Neuronal stem cell (in vitro differentiated cells): ENCODE data around the gene PEX5.

Experiments
- DNase-seq: peaks from one replicate; pipeline ENCODE4 v3.0.0-alpha.2; 2013; ENCODE audit warnings: low spot score
- H2AFZ ChIP-seq: one replicate; pipeline ENCODE4 v1.6.1; 2013; ENCODE audit warnings: mild to moderate bottlenecking, low read length, inconsistent platforms
- H2AK5ac ChIP-seq: 2 replicates; pipeline ENCODE4 v1.6.1; 2013; ENCODE audit warnings: low read depth, mild to moderate bottlenecking, inconsistent platforms, low read length, moderate library complexity, mixed read lengths
- H2BK120ac ChIP-seq: 2 replicates; pipeline ENCODE4 v1.6.1; 2013; ENCODE audit warnings: low read depth, mild to moderate bottlenecking, inconsistent platforms, low read length, moderate library complexity, mixed read lengths
- H2BK12ac ChIP-seq: one replicate; pipeline ENCODE4 v1.6.1; 2013; ENCODE audit warnings: low read length, inconsistent platforms
- H2BK15ac ChIP-seq: 2 replicates; pipeline ENCODE4 v1.6.1; 2013; ENCODE audit warnings: mild to moderate bottlenecking, low read length, inconsistent platforms, mixed read lengths
- H2BK5ac ChIP-seq: one replicate; pipeline ENCODE4 v1.6.1; 2013; ENCODE audit warnings: inconsistent platforms, mild to moderate bottlenecking, low read length, moderate library complexity
- H3K14ac ChIP-seq: one replicate; pipeline ENCODE4 v1.6.1; 2013; ENCODE audit warnings: low read length, inconsistent platforms
- H3K18ac ChIP-seq: 2 replicates; pipeline ENCODE4 v1.6.1; 2013; ENCODE audit warnings: low read length, inconsistent platforms
- H3K23ac ChIP-seq: 2 replicates; pipeline ENCODE4 v1.6.1; 2013; ENCODE audit warnings: low read depth, mild to moderate bottlenecking, mixed read lengths, low read length, inconsistent platforms; ENCODE audit not compliant: poor library complexity
- H3K27ac ChIP-seq: replicated peaks from 3 replicates; pipeline ENCODE4 v1.5.1; 2013; ENCODE audit warnings: low read length, inconsistent platforms
- H3K27me3 ChIP-seq, 3 experiments: 2 replicates each; pipeline ENCODE4 v1.6.1; 2013; ENCODE audit warnings: low read length in 3 of 3, mild to moderate bottlenecking in 2 of 3, inconsistent platforms in 1 of 3, low read depth in 1 of 3, mixed read lengths in 1 of 3, moderate library complexity in 1 of 3; ENCODE audit not compliant: control insufficient read depth in 3 of 3, insufficient read depth in 3 of 3
- H3K36me3 ChIP-seq, 2 donors: replicated peaks in 1 of 2; 2 replicates each; pipeline ENCODE4 v1.6.1; 2013; ENCODE audit warnings: low read length in 2 of 2; ENCODE audit not compliant: control insufficient read depth in 2 of 2, insufficient read depth in 2 of 2
- H3K4ac ChIP-seq: 2 replicates; pipeline ENCODE4 v1.6.1; 2013; ENCODE audit warnings: inconsistent platforms, mild to moderate bottlenecking, low read length, moderate library complexity
- H3K4me1 ChIP-seq, 2 donors: 1 replicate in 1 of 2; 2 replicates in 1 of 2; pipeline ENCODE4 v1.6.1; 2013; ENCODE audit warnings: low read length in 2 of 2, low read depth in 1 of 2; ENCODE audit not compliant: control insufficient read depth in 2 of 2, insufficient read depth in 1 of 2
- H3K4me2 ChIP-seq: one replicate; pipeline ENCODE4 v1.6.1; 2013; ENCODE audit warnings: mild to moderate bottlenecking, low read length, inconsistent platforms; ENCODE audit not compliant: insufficient read depth, poor library complexity, severe bottlenecking
- H3K4me3 ChIP-seq, 2 donors: 2 replicates each; pipeline ENCODE4 v1.5.1; 2013; ENCODE audit warnings: low read length in 2 of 2, mild to moderate bottlenecking in 2 of 2, inconsistent platforms in 1 of 2, moderate library complexity in 1 of 2
- H3K79me1 ChIP-seq: one replicate; pipeline ENCODE4 v1.6.1; 2013; ENCODE audit warnings: low read depth, mild to moderate bottlenecking, inconsistent platforms, low read length, moderate library complexity
- H3K9ac ChIP-seq: one replicate; pipeline ENCODE4 v1.6.1; 2013; ENCODE audit warnings: mild to moderate bottlenecking, low read depth, low read length, inconsistent platforms; ENCODE audit not compliant: poor library complexity
- H3K9me3 ChIP-seq, 2 donors: replicated peaks in 1 of 2; 2 replicates each; pipeline versions ENCODE3 to v1.6.1; 2013; ENCODE audit warnings: low read length in 2 of 2, mild to moderate bottlenecking in 2 of 2, inconsistent platforms in 1 of 2, low read depth in 1 of 2, mixed read lengths in 1 of 2, moderate library complexity in 1 of 2; ENCODE audit not compliant: control insufficient read depth in 2 of 2, insufficient read depth in 1 of 2
- H4K8ac ChIP-seq: one replicate; pipeline ENCODE4 v1.6.1; 2013; ENCODE audit warnings: low read depth, mild to moderate bottlenecking, inconsistent platforms, low read length, moderate library complexity
- H4K91ac ChIP-seq: one replicate; pipeline ENCODE4 v1.6.1; 2013; ENCODE audit warnings: low read length, low read depth, mild to moderate bottlenecking, inconsistent platforms; ENCODE audit not compliant: poor library complexity
- WGBS, 2 donors: extraction: QIAGEN DNeasy Blood & Tissue Kit; methylation state at CpG; one replicate each; pipeline ENCODE4 v1.1.7; 2013; ENCODE audit warnings: missing lambda C conversion rate in 2 of 2, mixed read lengths in 1 of 2; ENCODE audit not compliant: insufficient read length in 2 of 2, insufficient replicate concordance in 1 of 2; ENCODE audit errors: extremely low coverage in 2 of 2; 5-methylcytosine and 5-hydroxymethylcytosine counted together

The PEX5 gene

GRCh38 chr12:7203109-7203508, 13.6 kb downstream of the PEX5 start:
- Histone ChIP-seq H3K4ac (no peak overlapping the region), H4K8ac (no peak overlapping the region), H3K4me1 (no peaks in the 10 kb centered on the region), H3K9me3 (peaks cover 6 to 14% of the 10 kb centered on the region in 2 donors), H2BK12ac (no peak overlapping the region), H3K27me3 (no peaks in the 10 kb centered on the region), H3K4me2 (no peak overlapping the region), H4K91ac (no peak overlapping the region), H3K9ac (no peak overlapping the region), H3K14ac (no peak overlapping the region), H2AFZ (no peak overlapping the region), H2BK15ac (no peak overlapping the region), H3K79me1 (no peaks in the 10 kb centered on the region), H3K36me3 (peaks cover 35 to 78% of the 10 kb centered on the region in 2 donors), H2BK120ac (no peak overlapping the region), H3K18ac (no peak overlapping the region), H2AK5ac (no peak overlapping the region), H3K4me3 (no peak overlapping the region), H2BK5ac (no peak overlapping the region), H3K27ac (no peak overlapping the region), H3K23ac (no peak overlapping the region)
- no CpG with 5 or more reads among the region's 4 CpGs for WGBS, 2 donors
- DNase-seq: no peak

GRCh38 chr12:7205091-7205490, 15.6 kb downstream of the PEX5 start:
- H3K9ac ChIP-seq: no peak overlapping the region
- no peak overlapping the region for H4K8ac ChIP-seq
- H3K27me3 ChIP-seq: no peaks in the 10 kb centered on the region
- H2BK15ac ChIP-seq: no peak overlapping the region
- no peak overlapping the region for H2BK12ac ChIP-seq
- no peak overlapping the region for H2AK5ac ChIP-seq
- no peak overlapping the region for H2AFZ ChIP-seq
- no peak overlapping the region for H3K4me3 ChIP-seq
- no peak overlapping the region for H3K23ac ChIP-seq
- H3K79me1 ChIP-seq: peaks cover 2% of the 10 kb centered on the region
- no peak overlapping the region for H4K91ac ChIP-seq
- no peak overlapping the region for H3K27ac ChIP-seq
- no peaks in the 10 kb centered on the region for H3K4me1 ChIP-seq
- H2BK5ac ChIP-seq: no peak overlapping the region
- peaks cover 9 to 12% of the 10 kb centered on the region in 2 donors for H3K9me3 ChIP-seq
- no peak for DNase-seq
- no peak overlapping the region for H3K18ac ChIP-seq
- no peak overlapping the region for H3K4me2 ChIP-seq
- peaks cover 48 to 88% of the 10 kb centered on the region in 2 donors for H3K36me3 ChIP-seq
- H3K14ac ChIP-seq: no peak overlapping the region
- no peak overlapping the region for H2BK120ac ChIP-seq
- no peak overlapping the region for H3K4ac ChIP-seq

GRCh38 chr12:7206691-7207090, 17.2 kb downstream of the PEX5 start:
- no peak overlapping the region for H4K8ac ChIP-seq
- no peak overlapping the region for H4K91ac ChIP-seq
- H3K27ac ChIP-seq: no peak overlapping the region
- peaks cover 4 to 20% of the 10 kb centered on the region in 2 donors for H3K9me3 ChIP-seq
- H3K23ac ChIP-seq: no peak overlapping the region
- no CpG with 5 or more reads among the region's 3 CpGs for WGBS, 2 donors
- H2AFZ ChIP-seq: no peak overlapping the region
- H2BK12ac ChIP-seq: no peak overlapping the region
- peaks cover 53 to 93% of the 10 kb centered on the region in 2 donors for H3K36me3 ChIP-seq
- no peak overlapping the region for H3K14ac ChIP-seq
- H3K4me2 ChIP-seq: no peak overlapping the region
- no peaks in the 10 kb centered on the region for H3K27me3 ChIP-seq
- DNase-seq: no peak
- no peak overlapping the region for H2BK15ac ChIP-seq
- H2AK5ac ChIP-seq: no peak overlapping the region
- peaks cover 2% of the 10 kb centered on the region for H3K79me1 ChIP-seq
- no peak overlapping the region for H2BK120ac ChIP-seq
- H3K4ac ChIP-seq: no peak overlapping the region
- H3K4me3 ChIP-seq: no peak overlapping the region
- no peak overlapping the region for H3K9ac ChIP-seq
- no peaks in the 10 kb centered on the region for H3K4me1 ChIP-seq
- H3K18ac ChIP-seq: no peak overlapping the region
- no peak overlapping the region for H2BK5ac ChIP-seq

- Histone ChIP-seq H2BK12ac (peak overlapping the region; percentile 30), H4K8ac (no peak overlapping the region), H3K23ac (no peak overlapping the region), H3K9me3 (peaks cover 5 to 22% of the 10 kb centered on the region in 2 donors), H3K18ac (no peak overlapping the region), H2BK15ac (no peak overlapping the region), H3K36me3 (peaks cover 45 to 86% of the 10 kb centered on the region in 2 donors), H2BK120ac (no peak overlapping the region), H3K14ac (peak overlapping the region; percentile 74), H3K9ac (no peak overlapping the region), H3K27me3 (no peaks in the 10 kb centered on the region), H2BK5ac (no peak overlapping the region), H3K79me1 (peaks cover 2% of the 10 kb centered on the region), H3K4me2 (no peak overlapping the region), H3K4me3 (no peak overlapping the region), H2AFZ (no peak overlapping the region), H2AK5ac (no peak overlapping the region), H3K4me1 (no peaks in the 10 kb centered on the region), H3K4ac (no peak overlapping the region), H3K27ac (no peak overlapping the region), H4K91ac (no peak overlapping the region)
- WGBS, 2 donors: no CpG with 5 or more reads among the region's 10 CpGs
- DNase-seq: no peak
Observed at GRCh38 chr12:7207866-7208625, 18.6 kb downstream of the PEX5 start.
